Measurements from ENCODE around the gene OR2W3.

OR2W3 gene

DNA sequence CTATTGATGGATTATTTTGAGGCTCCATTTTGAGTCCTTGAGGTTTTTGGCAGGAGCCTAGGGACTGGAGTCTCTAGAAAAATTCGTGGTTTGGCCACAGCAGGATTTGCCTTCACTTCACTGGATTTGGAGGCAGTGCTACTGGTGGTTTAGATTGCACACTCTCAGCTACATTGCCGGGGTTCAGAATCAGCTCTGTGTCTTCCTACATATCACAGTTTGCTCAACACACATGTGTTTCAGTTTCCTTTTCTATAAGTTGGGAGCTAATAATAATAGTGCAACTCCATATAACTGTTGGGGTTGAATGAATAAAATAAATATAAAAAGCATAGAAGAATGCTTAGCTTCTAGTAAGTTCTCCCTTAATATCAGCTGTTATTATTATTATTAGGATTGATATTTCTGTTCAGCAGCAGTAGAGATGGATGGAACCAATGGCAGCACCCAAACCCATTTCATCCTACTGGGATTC lies at the start of gene OR2W3:
TSS of gene OR2W3 (plus strand) at position 425 of the 475 bp plus-strand sequence. CDS start at position 425, 0 bp downstream.
- DNase-seq = no peak

DNA sequence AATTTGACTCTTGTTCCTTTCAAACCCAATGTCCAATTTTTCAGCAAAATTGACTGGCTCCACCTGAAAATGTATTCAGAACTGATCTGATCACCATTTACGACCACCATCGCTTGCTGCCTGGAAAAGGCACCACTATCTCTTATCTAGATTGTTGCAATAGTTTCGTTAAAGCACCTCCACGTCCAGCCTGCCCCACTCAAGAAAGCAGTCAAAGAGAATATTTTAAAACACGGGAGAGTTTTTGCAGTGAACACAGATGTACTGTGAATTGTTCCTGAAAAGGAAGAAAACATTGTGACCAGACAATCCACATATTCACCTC lies 49.7 kb upstream of the OR2W3 start:
- DNase-seq = no peak

DNA sequence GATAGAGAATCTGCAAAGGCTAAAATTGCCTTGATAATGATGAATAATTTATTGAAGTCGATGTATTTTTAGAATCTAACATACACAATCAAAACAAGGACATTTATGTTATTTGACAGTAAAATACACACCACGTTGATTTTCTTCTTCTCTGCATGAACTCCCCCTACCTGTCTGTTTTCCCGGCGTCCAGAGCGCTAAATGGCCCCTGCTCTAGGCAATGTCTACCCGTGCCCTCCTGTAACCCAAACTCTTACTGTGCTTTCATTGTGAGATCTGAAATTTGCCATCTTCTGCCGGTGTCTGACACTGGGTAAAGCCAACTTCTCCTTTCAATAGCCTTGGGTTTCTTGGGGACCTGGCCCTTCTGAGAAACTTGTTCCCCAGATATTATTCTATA lies 47.0 kb upstream of the OR2W3 start:
- no peak for DNase-seq

DNA sequence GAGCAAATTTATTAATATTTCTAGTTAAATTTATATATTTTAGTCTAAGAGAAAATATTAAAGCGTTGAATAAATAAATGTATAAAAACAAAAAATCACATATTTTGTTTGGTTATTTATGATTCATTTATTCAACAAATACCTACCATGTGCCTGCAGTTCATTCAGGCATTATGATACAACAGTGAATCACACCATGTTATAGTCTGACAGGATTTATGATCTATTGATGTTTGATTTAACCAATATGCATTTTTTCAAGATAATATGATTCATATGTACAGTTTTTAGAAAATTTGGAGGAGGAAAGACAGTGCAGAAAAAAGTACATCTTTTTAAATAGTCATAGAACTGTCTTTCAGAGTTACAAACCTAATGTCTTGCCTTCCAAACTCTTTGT lies 45.8 kb upstream of the OR2W3 start:
- DNase-seq = no peak

DNA sequence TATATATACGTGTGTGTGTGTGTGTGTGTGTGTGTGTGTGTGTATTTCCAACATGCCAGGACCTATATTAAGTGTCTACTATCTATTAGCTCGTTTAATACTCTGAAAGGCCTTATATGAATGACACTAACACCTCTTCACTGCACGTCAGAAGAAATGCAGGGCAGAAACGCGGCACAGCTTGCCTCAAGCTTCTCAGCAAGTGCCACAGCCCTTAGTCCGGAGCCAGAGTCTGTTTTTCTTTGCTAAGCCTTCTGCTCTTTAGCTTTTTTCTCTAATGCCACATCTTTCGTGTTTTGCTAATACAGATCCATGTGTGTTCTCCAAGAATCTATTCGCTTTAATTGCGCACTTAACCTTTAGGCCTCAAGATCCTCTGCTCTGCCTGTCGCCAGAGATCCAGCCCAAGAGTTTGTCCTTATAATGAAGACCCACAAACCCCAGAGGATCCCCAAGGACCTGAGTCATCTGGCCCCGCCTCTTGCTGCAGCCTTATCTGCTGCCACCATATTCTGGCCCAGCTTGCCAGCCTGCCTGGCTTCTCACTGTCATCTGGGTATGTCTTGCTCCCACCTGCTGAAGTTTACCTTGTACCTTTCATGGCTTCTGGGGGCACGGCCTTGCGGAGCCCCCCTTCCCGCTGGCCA lies 40.4 kb upstream of the OR2W3 start:
- no peak for DNase-seq

DNA sequence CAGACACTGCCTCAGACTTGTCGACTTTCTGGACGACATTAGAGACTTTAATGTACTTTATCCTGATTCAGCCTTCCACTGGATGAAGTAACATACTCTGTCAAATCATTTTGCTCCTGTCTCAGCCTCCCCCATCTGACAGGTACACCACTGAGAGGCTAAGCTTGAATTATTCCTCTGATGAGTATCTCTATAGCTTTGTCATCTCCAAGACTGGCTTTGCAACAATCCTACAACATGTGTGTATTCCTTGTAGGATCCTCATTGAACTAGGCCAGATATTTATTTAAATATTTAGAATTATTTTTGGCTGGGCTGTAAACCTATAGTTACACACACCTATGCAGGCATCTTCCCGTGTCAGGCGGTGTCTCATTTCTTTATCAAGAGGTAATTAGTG lies 39.5 kb upstream of the OR2W3 start:
- DNase-seq = no peak

DNA sequence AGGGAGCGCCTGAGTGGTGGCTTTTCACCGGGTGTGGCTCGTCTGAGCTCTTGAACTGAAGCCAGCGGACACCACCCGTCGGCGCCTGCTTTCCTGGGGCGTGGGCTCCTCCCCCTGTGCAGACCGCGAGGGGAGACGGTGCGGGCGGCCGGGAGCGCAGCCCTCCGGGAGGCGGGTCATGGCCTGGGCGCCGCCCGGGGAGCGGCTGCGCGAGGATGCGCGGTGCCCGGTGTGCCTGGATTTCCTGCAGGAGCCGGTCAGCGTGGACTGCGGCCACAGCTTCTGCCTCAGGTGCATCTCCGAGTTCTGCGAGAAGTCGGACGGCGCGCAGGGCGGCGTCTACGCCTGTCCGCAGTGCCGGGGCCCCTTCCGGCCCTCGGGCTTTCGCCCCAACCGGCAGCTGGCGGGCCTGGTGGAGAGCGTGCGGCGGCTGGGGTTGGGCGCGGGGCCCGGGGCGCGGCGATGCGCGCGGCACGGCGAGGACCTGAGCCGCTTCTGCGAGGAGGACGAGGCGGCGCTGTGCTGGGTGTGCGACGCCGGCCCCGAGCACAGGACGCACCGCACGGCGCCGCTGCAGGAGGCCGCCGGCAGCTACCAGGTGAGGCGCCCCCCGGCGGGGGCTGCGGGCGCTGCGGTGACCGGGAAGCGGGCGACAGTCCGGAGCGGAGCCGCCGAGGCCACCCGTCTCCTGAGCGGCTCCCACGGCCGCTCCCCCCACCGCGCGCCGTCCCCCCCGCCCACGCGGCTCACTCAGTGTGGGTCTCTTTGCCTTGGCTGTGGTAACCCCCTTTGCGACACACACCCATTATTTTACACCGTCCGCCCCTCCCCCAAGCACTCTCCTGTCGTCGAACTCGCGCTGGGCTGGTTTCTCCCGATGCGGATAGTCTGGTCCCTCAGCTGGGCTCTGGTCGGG lies 38.1 kb upstream of the OR2W3 start, which contains the start of gene TRIM58:
TSS of gene TRIM58 (plus strand) at position 119 of the 916 bp plus-strand sequence. CDS start at position 179, 60 bp downstream.
- no peak for DNase-seq

DNA sequence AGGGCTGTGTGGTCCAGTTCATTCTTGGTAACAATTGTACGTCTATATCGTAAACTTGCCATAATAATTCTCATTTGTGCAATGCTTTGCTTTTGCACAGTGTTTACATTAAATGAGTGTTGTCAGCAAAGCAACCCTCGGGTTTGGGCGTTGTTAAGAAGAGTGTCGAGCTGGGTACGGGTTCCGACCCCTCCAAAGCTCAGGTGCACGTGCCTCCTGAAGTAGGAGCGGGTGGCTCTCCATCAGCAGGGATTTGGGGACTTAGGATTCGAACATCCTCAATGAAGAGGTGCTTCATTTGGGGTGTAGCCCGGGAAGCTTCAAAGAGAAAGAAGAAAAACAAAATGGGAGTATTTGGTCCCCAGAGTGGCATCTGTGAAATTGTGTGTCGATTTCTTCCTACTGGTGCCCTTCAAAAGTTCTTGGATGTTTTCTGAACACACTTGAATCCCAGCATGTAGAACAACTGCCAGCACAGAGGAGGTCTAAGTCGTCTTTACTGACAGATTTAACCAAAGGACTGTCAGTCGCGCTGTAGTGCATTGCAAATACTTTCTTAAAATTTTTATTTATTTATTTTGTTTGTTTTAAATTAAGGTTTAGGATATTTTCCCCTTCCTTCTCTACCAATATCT lies 37.3 kb upstream of the OR2W3 start:
- no peak for DNase-seq

DNA sequence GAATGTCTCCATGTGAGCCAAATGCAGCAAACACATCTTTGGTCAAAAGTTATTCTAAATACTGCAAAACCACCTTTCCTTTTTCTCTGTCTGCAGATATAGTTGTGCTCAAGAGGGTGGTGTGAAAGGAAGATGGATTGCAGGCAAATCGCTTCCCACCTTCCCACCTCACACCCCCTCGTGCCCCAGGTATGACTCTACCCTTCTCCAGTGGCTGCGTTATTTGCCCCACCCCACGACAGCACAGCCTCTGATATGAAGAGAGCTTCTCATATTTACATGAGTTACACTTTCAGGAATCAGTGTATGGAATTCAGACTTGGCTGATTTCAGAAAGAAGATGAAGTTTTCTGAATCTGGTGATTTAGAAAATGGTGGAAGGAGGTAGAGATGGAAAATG lies 32.6 kb upstream of the OR2W3 start:
- no peak for DNase-seq

DNA sequence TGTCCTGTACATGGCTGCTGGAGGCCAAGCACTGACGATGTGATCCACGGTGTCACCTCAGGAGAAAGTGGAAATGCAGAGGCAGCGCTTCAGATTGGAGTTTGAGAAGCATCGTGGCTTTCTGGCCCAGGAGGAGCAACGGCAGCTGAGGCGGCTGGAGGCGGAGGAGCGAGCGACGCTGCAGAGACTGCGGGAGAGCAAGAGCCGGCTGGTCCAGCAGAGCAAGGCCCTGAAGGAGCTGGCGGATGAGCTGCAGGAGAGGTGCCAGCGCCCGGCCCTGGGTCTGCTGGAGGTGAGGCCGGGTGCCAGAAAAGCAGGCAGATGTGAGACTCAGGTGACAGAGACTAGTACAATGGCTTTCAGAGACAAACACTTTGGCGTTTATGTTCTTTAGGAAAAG lies 30.7 kb upstream of the OR2W3 start:
- DNase-seq = no peak

DNA sequence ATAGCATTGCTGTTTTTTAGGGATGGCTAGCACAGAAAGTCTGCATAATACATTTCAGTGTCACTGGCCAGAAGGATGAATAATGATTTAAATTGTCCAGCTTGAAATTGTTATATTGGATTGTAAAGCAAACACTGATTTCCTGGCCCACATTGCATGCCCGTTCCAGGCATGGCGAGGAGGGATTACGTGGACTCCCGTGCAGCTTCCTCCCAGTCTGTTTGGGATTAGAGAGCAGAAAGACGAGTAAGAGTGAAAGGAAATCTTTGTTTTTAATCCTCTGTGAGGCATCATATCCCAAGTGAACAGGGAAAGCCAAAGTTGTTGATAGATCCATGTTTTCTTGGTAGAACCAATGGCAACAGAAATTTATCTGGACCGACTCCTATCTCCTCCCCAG lies 30.0 kb upstream of the OR2W3 start:
- no peak for DNase-seq

DNA sequence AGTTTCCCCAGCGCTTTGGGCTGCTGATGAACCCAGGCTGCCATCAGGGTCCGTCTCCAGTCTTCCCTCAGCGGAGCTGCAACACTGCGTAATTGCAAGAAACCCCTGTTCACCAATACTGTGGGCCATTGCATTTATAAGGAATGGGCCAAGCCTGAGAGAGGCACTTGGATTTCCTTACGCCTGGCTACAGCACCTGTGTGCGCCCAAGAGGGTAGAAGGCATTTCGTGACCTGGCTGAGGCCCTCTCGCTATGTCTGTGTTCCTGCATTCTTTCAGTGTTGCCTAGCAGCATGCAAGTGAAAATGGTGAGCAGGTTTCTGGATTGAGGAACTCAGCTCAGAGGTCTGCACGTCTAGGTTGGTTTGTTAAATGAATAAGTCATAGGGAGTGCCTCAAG lies 12.0 kb upstream of the OR2W3 start:
- no peak for DNase-seq

DNA sequence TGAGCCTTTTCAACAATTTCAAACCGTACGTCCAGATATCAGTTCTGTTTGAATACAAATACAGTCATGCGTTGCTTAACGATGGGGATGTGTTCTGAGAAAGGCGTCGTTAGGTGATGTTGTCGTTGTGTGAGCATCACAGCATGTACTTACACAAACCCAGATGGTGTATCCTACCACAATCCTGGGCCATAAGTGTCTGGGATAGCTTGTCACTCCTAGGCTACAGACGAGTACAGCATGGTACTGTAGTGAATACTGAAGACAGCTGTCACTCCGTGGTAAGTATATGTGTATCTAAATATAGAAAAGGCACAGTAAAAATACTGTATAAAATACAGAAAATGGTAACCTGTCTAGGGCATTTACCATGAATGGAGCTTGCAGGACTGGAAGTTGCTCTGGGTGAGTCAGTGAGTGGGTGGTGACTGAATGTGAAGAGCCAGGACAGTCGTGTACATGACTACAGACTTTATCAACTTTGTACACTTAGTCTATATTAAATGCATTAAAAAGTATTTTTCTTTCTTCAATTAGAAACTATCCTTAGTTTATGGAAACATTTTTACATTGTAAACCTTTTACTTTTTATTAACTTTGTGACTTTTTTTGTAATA lies 10.5 kb upstream of the OR2W3 start:
- no peak for DNase-seq

DNA sequence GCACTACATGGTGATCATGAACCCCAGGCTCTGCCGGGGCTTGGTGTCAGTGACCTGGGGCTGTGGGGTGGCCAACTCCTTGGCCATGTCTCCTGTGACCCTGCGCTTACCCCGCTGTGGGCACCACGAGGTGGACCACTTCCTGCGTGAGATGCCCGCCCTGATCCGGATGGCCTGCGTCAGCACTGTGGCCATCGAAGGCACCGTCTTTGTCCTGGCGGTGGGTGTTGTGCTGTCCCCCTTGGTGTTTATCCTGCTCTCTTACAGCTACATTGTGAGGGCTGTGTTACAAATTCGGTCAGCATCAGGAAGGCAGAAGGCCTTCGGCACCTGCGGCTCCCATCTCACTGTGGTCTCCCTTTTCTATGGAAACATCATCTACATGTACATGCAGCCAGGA lies 589 bp downstream of the OR2W3 start:
- DNase-seq = no peak

DNA sequence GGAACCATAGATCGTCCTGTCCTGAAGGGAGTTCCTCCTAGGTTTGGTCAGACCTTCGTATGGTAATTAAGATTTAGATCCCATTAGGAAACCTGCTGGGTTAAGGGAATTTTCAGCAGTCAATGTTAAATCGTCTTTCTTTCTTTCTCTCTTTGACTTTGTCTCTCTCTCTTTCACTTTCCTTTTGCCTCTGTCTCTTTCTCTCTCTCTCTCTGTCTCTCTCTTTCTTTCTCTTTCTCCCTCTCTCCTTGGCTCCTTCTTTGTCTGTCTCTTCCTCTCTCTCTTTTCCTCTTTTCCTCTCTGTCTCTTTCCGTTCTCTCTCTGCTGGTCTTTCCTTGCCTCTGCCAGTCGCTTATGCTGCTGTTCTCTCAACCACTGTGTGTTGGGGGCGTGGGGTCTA lies 8.7 kb downstream of the OR2W3 start:
- DNase-seq = no peak

DNA sequence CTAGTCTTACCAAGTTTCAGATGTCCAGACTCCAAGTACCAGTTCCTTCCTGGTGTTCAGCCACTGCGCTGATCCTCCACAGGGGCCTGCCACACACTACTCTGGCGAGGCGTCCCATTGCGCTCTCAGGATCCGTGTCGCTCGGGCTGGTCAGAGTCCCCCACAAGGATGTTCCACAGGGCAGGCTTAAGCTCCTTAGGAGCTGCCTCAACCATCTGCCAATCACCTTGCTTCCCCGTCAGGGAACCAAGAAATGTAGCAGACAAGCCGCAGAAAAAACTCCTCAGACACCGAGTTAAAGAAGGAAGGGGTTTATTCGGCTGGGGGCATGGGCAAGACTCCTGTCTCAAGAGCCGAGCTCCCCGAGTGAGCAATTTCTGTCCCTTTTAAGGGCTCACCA lies 9.8 kb downstream of the OR2W3 start:
- DNase-seq = no peak

DNA sequence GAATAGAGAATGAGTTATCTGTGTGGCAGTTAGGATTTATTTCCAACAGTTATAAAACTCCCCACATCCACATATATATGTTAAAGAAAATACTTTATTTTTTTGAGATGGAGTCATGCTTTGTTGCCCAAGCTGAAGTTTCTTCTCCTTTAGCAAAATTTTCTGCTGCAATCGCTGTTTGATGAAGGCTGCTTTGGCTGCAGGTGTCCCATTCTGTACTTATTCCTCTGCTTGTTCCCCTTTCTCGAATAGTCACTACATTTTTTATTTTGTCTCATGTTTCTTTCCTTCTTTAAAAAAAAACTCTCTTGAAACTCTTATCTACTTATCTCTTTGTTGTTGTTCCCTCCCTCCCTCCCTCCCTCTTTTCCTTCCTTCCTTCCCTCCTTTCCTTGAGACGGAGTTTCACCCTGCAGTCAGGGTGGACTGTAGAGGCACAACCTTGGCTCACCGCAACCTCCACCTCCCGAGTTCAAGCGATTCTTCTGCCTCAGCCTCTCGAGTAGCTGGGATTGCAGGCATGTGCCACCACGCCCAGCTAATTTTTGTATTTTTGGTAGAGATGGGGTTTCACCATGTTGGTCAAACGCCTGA lies 10.6 kb downstream of the OR2W3 start:
- no peak for DNase-seq

DNA sequence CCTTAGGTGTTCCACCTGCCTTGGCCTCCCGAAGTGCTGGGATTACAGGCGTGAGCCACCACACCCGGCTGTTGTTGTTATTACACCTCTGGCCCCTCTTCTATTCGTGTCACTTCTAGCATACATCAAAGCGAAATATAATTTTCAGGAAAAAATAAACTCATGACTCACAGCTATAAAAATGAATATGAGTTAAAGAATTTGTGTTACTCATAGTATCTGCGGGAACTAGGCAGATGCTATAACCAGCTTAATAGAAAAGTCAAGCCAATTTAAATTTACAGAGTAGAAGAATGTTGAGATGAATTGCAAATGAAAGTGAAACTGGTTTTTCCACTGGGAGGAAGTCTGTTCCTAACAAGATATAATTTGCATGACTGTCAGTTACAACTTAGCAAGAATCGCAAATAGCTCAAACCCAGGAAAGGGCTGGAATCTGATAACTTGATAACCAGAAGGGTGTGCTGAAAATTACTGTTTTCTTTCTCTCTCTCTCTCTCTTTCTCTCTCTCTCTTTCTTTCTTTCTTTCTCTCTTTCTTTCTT lies 11.2 kb downstream of the OR2W3 start:
- no peak for DNase-seq

DNA sequence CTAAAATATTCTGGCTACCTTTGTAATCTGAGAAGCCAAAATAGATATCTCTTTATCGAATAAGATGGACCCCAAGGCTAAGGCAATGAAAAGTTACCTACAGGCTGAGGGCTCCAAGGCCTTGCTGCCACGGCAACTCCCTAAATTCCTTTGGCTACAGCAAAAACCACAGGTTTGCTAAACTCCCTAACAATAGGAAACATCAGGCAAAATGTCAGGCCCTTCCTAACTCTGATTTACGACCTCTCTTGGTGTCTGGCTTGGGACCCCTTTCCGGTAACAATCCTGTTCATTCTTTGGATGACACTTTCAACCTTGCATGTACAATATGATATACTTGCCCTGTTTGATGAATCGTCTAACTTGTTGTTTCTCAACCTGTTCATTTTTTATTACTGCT lies 13.4 kb downstream of the OR2W3 start:
- no peak for DNase-seq

DNA sequence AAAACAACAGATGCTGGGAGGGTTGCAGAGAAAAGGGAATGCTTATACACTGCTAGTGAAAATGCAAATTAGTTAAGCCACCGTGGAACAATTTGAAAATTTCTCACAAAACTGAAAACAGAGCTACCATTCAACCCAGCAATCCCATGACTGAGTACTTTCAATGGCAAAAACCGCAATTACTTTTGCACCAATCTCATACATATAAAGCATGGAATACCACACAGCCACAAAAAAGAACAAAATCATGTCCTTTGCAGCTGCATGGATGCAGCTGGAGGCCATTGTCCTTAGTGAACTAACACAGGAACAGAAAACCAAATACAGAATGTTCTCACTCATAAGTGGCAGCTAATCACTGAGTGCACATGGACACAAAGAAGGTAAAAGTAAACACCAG lies 18.4 kb downstream of the OR2W3 start:
- no peak for DNase-seq

DNA sequence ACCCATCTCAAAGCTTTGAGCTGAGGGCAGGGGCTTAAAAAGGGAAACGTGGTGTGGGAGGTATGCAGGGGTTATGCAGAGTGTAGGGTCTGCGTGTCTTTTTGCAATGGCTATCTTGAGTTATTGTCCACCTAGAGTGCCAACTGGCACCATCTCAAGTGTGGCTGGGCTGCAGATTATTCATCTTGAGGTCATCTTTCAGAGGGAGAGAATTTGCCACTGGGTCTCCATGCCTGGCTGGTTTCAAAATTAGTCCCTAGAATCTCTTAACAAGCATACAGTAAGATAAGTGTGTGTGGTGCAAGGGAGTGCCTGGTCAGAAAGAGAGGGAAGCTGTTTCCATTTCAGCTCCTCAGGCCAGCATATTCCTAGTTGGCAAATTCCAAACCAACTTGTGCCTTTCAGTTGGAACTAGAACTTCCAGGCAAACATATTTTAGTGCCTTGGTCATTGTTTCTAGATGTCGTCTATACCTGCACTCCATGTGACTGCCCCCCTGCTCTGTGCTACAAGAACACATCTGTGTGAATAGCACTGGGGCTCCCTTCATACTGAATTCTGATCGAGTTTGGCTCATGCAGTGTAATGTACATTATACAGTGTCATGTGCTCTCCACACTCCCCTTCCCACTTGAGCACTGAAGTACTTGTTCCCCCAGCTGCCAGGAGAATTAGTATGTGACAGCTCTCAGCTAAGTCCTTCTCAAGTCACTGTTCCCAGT lies 19.7 kb downstream of the OR2W3 start:
- no peak for DNase-seq

DNA sequence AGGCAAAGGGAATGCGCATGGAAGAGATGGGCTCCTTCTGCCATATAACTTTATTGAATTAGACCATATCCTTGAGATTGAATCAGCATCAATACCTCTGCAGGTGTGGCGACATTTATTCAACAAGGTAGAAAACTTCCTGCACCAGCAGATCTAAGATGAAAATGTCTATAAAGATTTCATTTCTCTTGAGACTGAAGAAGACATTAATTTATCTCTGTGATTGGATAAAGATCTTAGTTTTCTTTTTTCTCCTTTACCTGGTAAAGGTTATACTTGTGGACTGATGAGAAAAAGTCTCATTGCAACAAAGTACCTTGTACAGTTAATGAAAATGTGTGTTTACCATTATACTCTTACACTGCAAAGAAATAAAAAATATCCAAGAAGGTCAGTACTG lies 24.6 kb downstream of the OR2W3 start, which contains the start of gene OR2T8:
TSS of gene OR2T8 (plus strand) at position 301 of the 400 bp plus-strand sequence. CDS start 766 bp downstream, outside the sequence.
- no peak for DNase-seq
